Activated CD8-positive, alpha-beta T cell treated with anti-CD3 and anti-CD28 coated beads for 36 hours (primary cell): ENCODE results near the gene NPDC1. TPM values are rescaled to one million over a fixed set of nuclear protein-coding genes. Genes with fewer than 3 reads are reported as not detected.

Experiments used
- ATAC-seq: fragments of 200-7000 bp; cut with Tn5 transposase; one replicate; pipeline ENCODE4 v1.10.0; 2021; ENCODE audit warnings: mild to moderate bottlenecking, moderate library complexity
- CTCF ChIA-PET: fragments of 350-600 bp; sonication (Branson Sonifier 250); formaldehyde crosslinking; loops from one replicate; lab custom pipeline; 2021; ENCODE audit warnings: antibody characterized with exemption; lab: Charles Lee
- POLR2A ChIA-PET: fragments of 350-600 bp; sonication (Branson Sonifier 250); formaldehyde crosslinking; loops from one replicate; lab custom pipeline; 2021; ENCODE audit warnings: antibody characterized with exemption; lab: Charles Lee
- DNase-seq: peaks from one replicate; pipeline ENCODE4 v3.0.0-alpha.2; 2020
- H3K27ac Mint-ChIP-seq: one replicate; pipeline ENCODE4 v1.8.0; 2021; ENCODE audit warnings: mild to moderate bottlenecking, mixed read lengths
- H3K27me3 Mint-ChIP-seq: one replicate; pipeline ENCODE4 v1.8.0; 2021; ENCODE audit warnings: mixed read lengths
- H3K36me3 Mint-ChIP-seq: one replicate; pipeline ENCODE4 v1.8.0; 2021; ENCODE audit warnings: low read depth, mixed read lengths
- H3K4me1 Mint-ChIP-seq: one replicate; pipeline ENCODE4 v1.8.0; 2021; ENCODE audit warnings: low read depth, mixed read lengths
- H3K4me3 Mint-ChIP-seq: one replicate; pipeline ENCODE4 v1.8.0; 2021; ENCODE audit warnings: mild to moderate bottlenecking, moderate library complexity, mixed read lengths
- H3K9me3 Mint-ChIP-seq: one replicate; pipeline ENCODE4 v1.8.0; 2021; ENCODE audit warnings: mixed read lengths
- CTCF ChIP-seq: fragments of 200-600 bp; IDR thresholded peaks from one replicate; pipeline ENCODE4 v1.8.0; 2022; ENCODE audit warnings: antibody characterized with exemption, mild to moderate bottlenecking
- intact Hi-C: fragments of 100-400 bp; cut with micrococcal nuclease; formaldehyde crosslinking; loops from one replicate; pipeline ENCODE4 v1.10.0; 2022
- total RNA-seq, 2 experiments: library from RNA; stranded (reverse); gene quantifications; one replicate each; pipeline ENCODE4 v1.2.3, GENCODE V29; 2021

The NPDC1 gene
- total RNA-seq, 2 experiments from 2014 or later: 18.2 to 21.2 TPM

GRCh38 chr9:137082925-137083290 lies 36.9 kb upstream of the NPDC1 start:
- H3K9me3 Mint-ChIP-seq: no peaks in the 10 kb centered on the region
- intact Hi-C loops: no loop called here
- H3K27me3 Mint-ChIP-seq: no peaks in the 10 kb centered on the region
- peaks cover 19% of the 10 kb centered on the region for H3K36me3 Mint-ChIP-seq
- DNase-seq (no peak), ATAC-seq (no peak)
- no peak for TF ChIP-seq CTCF
- no peak overlapping the region for H3K4me3 Mint-ChIP-seq
- ChIA-PET POLR2A (interaction anchor here (0.6 kb wide), 1 partner anchor 13 kb away, joined by 3 read pairs; no protein-coding TSS in a partner anchor), CTCF (no interaction called here)
- H3K4me1 Mint-ChIP-seq: peaks cover 29% of the 10 kb centered on the region
- H3K27ac Mint-ChIP-seq: no peak overlapping the region

DNA sequence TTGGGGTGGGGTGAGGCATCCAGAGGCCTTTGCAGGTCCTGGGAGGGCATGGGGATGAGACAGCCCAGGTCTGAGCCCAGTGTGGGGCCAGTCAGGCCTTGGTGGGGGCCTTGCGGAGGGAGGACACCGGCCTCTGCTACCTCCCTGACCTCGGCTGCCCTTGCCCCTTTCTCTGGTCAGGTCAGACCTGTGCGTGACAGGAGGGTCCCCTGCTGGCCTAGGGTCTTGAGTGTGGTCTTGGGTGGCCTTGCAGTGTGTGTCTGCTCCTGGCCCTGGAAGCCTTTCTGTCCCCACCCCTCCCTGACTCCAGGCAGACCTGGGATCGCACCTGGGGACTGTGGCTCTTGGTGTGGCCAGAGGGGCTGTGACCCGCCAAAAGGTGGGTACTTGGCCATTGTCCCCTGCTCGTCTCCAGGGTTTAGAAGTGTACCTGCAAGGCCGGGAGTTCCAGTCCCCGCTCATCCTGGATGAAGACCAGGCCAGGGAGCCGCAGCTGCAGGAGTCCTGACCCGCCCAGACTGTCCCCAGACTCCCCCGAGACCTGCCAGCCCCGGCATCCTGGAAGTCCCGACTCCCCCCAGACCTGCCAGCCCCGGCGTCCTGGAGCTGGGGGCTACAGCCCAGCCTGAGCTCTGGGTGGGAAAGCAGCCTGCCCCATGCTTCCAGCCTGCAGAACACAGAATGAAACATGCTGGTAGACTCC lies 36.4 kb upstream of the NPDC1 start:
- Mint-ChIP-seq H3K9me3 (no peaks in the 10 kb centered on the region), H3K27ac (no peak overlapping the region), H3K4me3 (no peak overlapping the region), H3K4me1 (peaks cover 26% of the 10 kb centered on the region), H3K27me3 (no peaks in the 10 kb centered on the region), H3K36me3 (peaks cover 19% of the 10 kb centered on the region)
- CTCF ChIA-PET: interaction anchor here (1.9 to 2.8 kb wide), 2 partner anchors 13 to 19 kb away, joined by 7 to 12 read pairs; partner anchors contain the start of gene SAPCD2
- ATAC-seq (no peak), DNase-seq (no peak)
- POLR2A ChIA-PET: interaction anchor here (0.6 kb wide), 1 partner anchor 56 kb away, joined by 3 read pairs; no protein-coding TSS in a partner anchor
- intact Hi-C loops: no loop called here
- TF ChIP-seq CTCF: no peak

GRCh38 chr9:137080260-137081122 lies 34.5 kb upstream of the NPDC1 start:
- H3K36me3 Mint-ChIP-seq: peaks cover 19% of the 10 kb centered on the region
- no peak for DNase-seq
- CTCF ChIA-PET: interaction anchor here (1.9 to 2.8 kb wide), 2 partner anchors 11 to 17 kb away, joined by 7 to 12 read pairs; partner anchors contain the start of gene SAPCD2
- ATAC-seq: no peak
- no peaks in the 10 kb centered on the region for H3K9me3 Mint-ChIP-seq
- TF ChIP-seq CTCF: no peak
- no peak overlapping the region for H3K27ac Mint-ChIP-seq
- POLR2A ChIA-PET: interaction anchor here (1.3 kb wide), 1 partner anchor 9 kb away, joined by 3 read pairs; no protein-coding TSS in a partner anchor
- peaks cover 23% of the 10 kb centered on the region for H3K4me1 Mint-ChIP-seq
- intact Hi-C loops: no loop called here
- H3K27me3 Mint-ChIP-seq: no peaks in the 10 kb centered on the region
- peak overlapping the region; percentile 47 for H3K4me3 Mint-ChIP-seq

- intact Hi-C loops: no loop called here
- TF ChIP-seq CTCF: no peak
- no peaks in the 10 kb centered on the region for H3K9me3 Mint-ChIP-seq
- CTCF ChIA-PET: interaction anchor here (0.8 kb wide), 2 partner anchors 9 to 11 kb away, joined by 3 to 4 read pairs; partner anchors contain the start of gene SAPCD2
- peak overlapping the region; percentile 47 for H3K4me3 Mint-ChIP-seq
- H3K27ac Mint-ChIP-seq: no peak overlapping the region
- H3K36me3 Mint-ChIP-seq: peaks cover 19% of the 10 kb centered on the region
- ATAC-seq (no peak), DNase-seq (no peak)
- POLR2A ChIA-PET: interaction anchor here (1.3 kb wide), 1 partner anchor 8 kb away, joined by 3 read pairs; no protein-coding TSS in a partner anchor
- H3K4me1 Mint-ChIP-seq: peaks cover 14% of the 10 kb centered on the region
- no peaks in the 10 kb centered on the region for H3K27me3 Mint-ChIP-seq
These were observed 33.4 kb upstream of the NPDC1 start for GRCh38 chr9:137079401-137079787.
